Hepatocyte (in vitro differentiated cells): Measurements from ENCODE around the gene SH3PXD2A. TPM values are rescaled to one million over a fixed set of nuclear protein-coding genes. Genes with fewer than 3 reads are reported as not detected.

Experiments
- DNase-seq: peaks from one replicate; pipeline ENCODE4 v3.0.0-alpha.2; 2016; ENCODE audit warnings: low spot score
- H2AFZ ChIP-seq: fragments of 200-600 bp; sonication (generic); 2 replicates; pipeline ENCODE4 v1.6.0; 2016; ENCODE audit warnings: antibody characterized with exemption, mild to moderate bottlenecking
- H3K27ac ChIP-seq: fragments of 200-600 bp; sonication (generic); 2 replicates; pipeline ENCODE4 v1.5.1; 2016; ENCODE audit warnings: mild to moderate bottlenecking
- H3K27me3 ChIP-seq: fragments of 200-600 bp; sonication (generic); 2 replicates; pipeline ENCODE4 v1.6.1; 2016
- H3K36me3 ChIP-seq: fragments of 200-600 bp; sonication (generic); replicated peaks from 2 replicates; pipeline ENCODE4 v1.5.1; 2016; ENCODE audit warnings: low read depth; ENCODE audit not compliant: insufficient read depth
- H3K4me1 ChIP-seq: fragments of 200-600 bp; sonication (generic); 2 replicates; pipeline ENCODE4 v1.5.1; 2016; ENCODE audit warnings: mild to moderate bottlenecking, moderate library complexity; ENCODE audit not compliant: insufficient read depth
- H3K4me2 ChIP-seq: fragments of 200-600 bp; sonication (generic); 2 replicates; pipeline ENCODE4 v1.6.0; 2016
- H3K4me3 ChIP-seq: fragments of 200-600 bp; sonication (generic); 2 replicates; pipeline ENCODE4 v1.5.1; 2016; ENCODE audit warnings: mild to moderate bottlenecking
- H3K79me2 ChIP-seq: fragments of 200-600 bp; sonication (generic); 2 replicates; pipeline ENCODE4 v1.6.0; 2017; ENCODE audit warnings: mild to moderate bottlenecking
- H3K9me2 ChIP-seq: fragments of 200-600 bp; sonication (generic); replicated peaks from 2 replicates; pipeline ENCODE4 v1.6.0; 2017; ENCODE audit warnings: mild to moderate bottlenecking; ENCODE audit not compliant: insufficient read depth
- H3K9me3 ChIP-seq: fragments of 200-600 bp; sonication (generic); 2 replicates; pipeline ENCODE4 v1.5.1; 2016; ENCODE audit warnings: low read depth, mild to moderate bottlenecking
- H4K20me1 ChIP-seq: fragments of 200-600 bp; sonication (generic); 2 replicates; pipeline ENCODE4 v1.6.0; 2016; ENCODE audit warnings: mild to moderate bottlenecking; ENCODE audit not compliant: insufficient read depth, poor library complexity, severe bottlenecking
- EZH2 ChIP-seq: fragments of 200-600 bp; sonication (generic); IDR thresholded peaks from 2 replicates; pipeline ENCODE4 v1.6.1; 2016; ENCODE audit warnings: antibody characterized with exemption, mild to moderate bottlenecking, borderline replicate concordance
- EZH2phosphoT487 ChIP-seq: fragments of 200-600 bp; sonication (generic); IDR thresholded peaks from one replicate; pipeline ENCODE4 v1.6.1; 2018; ENCODE audit warnings: antibody characterized with exemption, mild to moderate bottlenecking, low read depth, moderate library complexity; ENCODE audit not compliant: unreplicated experiment, severe bottlenecking
- WGBS: methylation state at CpG from one replicate; pipeline ENCODE4 v1.1.6; 2016; ENCODE audit warnings: low lambda C conversion rate; ENCODE audit errors: missing lambda C conversion rate; 5-methylcytosine and 5-hydroxymethylcytosine counted together
- polyA plus RNA-seq: library from polyadenylated mRNA; unstranded; fragments of >200 nt; fragmentation: Nextera tagmentation; extraction: Ambion mirVana; gene quantifications from 2 replicates; pipeline ENCODE4 v1.2.1, GENCODE V29; 2016
- total RNA-seq: library from RNA; depleted of rRNA; stranded (reverse); fragments of >200 nt; gene quantifications from 2 replicates; pipeline ENCODE4 v1.2.3, GENCODE V29; 2014
- TF ChIP-seq, protein P1 (sequence below): fragments of 200-600 bp; sonication (generic); IDR thresholded peaks from 2 replicates; pipeline ENCODE4 v1.5.1; 2016; ENCODE audit warnings: antibody characterized with exemption, mild to moderate bottlenecking; ENCODE audit not compliant: poor library complexity

The SH3PXD2A gene
- total and polyA plus RNA-seq, 2 experiments from 2014 or later = 8.4 to 13.6 TPM

DNA sequence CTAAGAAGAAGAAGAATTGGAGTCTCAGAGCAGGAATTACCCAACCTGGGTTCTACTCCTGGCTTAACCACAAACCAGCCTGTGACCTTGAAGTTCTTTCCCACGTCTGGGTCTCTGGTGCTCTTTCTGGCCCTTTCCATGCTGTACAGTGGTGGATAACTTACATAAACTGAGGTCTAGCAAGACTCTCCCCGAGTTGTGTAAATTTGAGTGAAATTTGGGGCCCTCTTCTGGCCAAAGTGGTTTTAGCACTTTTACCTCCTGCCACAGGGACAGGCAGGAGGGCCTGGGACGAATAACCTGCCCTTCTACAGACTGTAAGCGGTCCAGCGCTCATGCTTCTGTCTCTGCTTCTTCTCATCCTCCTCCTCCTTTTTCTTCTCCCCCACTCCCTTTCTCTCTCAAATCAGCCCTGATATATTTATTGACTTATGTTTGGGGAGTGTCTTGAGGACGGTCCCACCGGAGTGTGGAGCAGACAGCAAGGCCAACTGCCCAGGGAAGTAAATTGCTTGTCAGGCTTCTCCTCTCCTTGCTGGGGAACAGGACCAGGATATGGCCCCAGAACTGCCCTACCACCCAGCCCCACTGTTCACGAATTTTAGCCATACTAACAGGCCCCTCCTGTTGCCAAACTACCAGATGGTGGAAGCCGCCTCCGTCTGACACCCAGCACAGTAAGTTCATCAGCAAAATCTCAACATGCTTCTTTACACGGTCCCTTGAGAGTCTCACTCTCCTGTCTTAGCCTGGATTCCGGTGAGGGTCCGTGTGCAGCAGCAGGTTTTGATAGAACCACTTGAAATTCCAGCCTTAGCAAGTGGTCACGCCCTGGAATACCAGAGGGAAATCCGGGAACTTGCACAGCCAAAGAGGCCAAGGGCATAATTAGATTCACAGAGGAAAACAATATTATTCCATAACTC lies 4.0 kb upstream of the SH3PXD2A start:
- H3K79me2 ChIP-seq = peaks cover 7% of the 10 kb centered on the region

DNA sequence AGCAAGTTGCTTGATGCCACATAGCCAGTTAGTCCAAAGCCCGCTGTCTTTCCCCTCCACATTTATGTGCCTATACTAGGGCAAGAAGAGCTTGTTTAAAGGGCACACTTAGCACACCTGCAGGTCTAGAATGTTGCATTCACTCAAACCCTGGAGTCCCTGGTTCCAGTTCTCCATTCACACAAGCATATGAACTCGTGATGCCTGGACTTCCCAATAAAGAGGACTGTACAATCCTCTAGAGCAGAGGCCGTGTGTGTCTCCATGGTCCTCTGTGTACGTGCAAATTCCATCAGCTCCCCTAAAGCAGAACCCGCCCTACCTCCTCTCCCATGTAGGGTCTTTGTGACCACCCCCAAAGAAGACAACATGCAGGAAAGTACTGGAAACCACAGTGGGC lies 3.0 kb upstream of the SH3PXD2A start:
- WGBS = 92% methylated on average over 5 of the region's 5 CpGs
- no peak for TF ChIP-seq EZH2phosphoT487
- no peak for TF ChIP-seq EZH2
- TF ChIP-seq, protein P1, sequence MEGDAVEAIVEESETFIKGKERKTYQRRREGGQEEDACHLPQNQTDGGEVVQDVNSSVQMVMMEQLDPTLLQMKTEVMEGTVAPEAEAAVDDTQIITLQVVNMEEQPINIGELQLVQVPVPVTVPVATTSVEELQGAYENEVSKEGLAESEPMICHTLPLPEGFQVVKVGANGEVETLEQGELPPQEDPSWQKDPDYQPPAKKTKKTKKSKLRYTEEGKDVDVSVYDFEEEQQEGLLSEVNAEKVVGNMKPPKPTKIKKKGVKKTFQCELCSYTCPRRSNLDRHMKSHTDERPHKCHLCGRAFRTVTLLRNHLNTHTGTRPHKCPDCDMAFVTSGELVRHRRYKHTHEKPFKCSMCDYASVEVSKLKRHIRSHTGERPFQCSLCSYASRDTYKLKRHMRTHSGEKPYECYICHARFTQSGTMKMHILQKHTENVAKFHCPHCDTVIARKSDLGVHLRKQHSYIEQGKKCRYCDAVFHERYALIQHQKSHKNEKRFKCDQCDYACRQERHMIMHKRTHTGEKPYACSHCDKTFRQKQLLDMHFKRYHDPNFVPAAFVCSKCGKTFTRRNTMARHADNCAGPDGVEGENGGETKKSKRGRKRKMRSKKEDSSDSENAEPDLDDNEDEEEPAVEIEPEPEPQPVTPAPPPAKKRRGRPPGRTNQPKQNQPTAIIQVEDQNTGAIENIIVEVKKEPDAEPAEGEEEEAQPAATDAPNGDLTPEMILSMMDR = no peak
- H3K4me2 ChIP-seq = no peak overlapping the region

More for the DNA sequence above, 4.0 kb upstream of the SH3PXD2A start:
- H4K20me1 ChIP-seq = peaks cover 3% of the 10 kb centered on the region
- H3K4me2 ChIP-seq = no peak overlapping the region
- no peaks in the 10 kb centered on the region for H3K9me3 ChIP-seq
- no peaks in the 10 kb centered on the region for H3K27me3 ChIP-seq
- H2AFZ ChIP-seq = no peak overlapping the region
- peaks cover 3% of the 10 kb centered on the region for H3K4me1 ChIP-seq
- WGBS = 63% methylated on average over 15 of the region's 15 CpGs
- no peaks in the 10 kb centered on the region for H3K36me3 ChIP-seq
- no peaks in the 10 kb centered on the region for H3K9me2 ChIP-seq
- TF ChIP-seq, protein P1 = peak; percentile 77
- TF ChIP-seq EZH2 = no peak
- H3K27ac ChIP-seq = no peak overlapping the region
- no peak overlapping the region for H3K4me3 ChIP-seq
- DNase-seq = peak; percentile 75

DNA sequence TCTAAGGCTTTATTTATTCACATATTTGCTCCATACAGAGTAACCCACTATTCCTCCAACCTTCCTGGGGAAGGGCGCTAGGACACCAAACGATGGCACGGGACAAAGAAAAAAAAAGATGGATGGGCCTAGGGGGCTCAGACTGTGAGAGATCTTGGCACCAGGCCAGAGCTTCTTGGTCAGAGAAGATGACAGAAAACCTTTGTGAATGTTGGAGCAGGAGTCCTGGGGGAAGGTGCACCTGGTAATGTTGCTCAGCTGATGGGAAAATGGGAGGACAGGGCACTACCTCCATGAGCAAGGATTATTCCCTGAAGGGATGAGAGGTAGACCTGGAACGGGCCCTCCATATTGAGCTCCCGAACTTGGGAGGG lies 1.4 kb upstream of the SH3PXD2A start:
- H3K27me3 ChIP-seq = no peaks in the 10 kb centered on the region
- H3K79me2 ChIP-seq = peaks cover 33% of the 10 kb centered on the region
- no peak for DNase-seq
- no peak overlapping the region for H3K4me3 ChIP-seq
- peaks cover 3% of the 10 kb centered on the region for H4K20me1 ChIP-seq
- TF ChIP-seq, protein P1 = no peak
- no peak for TF ChIP-seq EZH2phosphoT487
- TF ChIP-seq EZH2 = no peak
- peaks cover 29% of the 10 kb centered on the region for H3K4me1 ChIP-seq
- no peaks in the 10 kb centered on the region for H3K9me3 ChIP-seq
- H3K9me2 ChIP-seq = no peaks in the 10 kb centered on the region
- 80% methylated on average over 5 of the region's 5 CpGs for WGBS
- peak overlapping the region; percentile 98 for H3K4me2 ChIP-seq
- H2AFZ ChIP-seq = no peak overlapping the region
- H3K36me3 ChIP-seq = no peaks in the 10 kb centered on the region
- H3K27ac ChIP-seq = no peak overlapping the region

More for the DNA sequence above, 3.0 kb upstream of the SH3PXD2A start:
- DNase-seq = no peak
- Histone ChIP-seq H4K20me1 (peaks cover 3% of the 10 kb centered on the region), H3K9me2 (no peaks in the 10 kb centered on the region), H3K36me3 (no peaks in the 10 kb centered on the region), H3K4me1 (peaks cover 14% of the 10 kb centered on the region), H2AFZ (no peak overlapping the region), H3K79me2 (peaks cover 17% of the 10 kb centered on the region), H3K9me3 (no peaks in the 10 kb centered on the region), H3K27me3 (no peaks in the 10 kb centered on the region), H3K4me3 (no peak overlapping the region), H3K27ac (no peak overlapping the region)
